HG02571 (cell line): ENCODE data around the gene SLC38A6.

Experiments used
- ATAC-seq: cut with Tn5 transposase; IDR thresholded peaks from one replicate; pipeline ENCODE4 v1.9.1; 2021; ENCODE audit warnings: mild to moderate bottlenecking, moderate library complexity; ENCODE audit not compliant: unreplicated experiment

The SLC38A6 gene

GRCh38 chr14:61101803-61102548 is 120.9 kb downstream of the SLC38A6 start:
- no peak for ATAC-seq
